GM12801 (cell line): ENCODE data around the gene CCDC90B.

Source experiments
- CTCF ChIP-seq: IDR thresholded peaks from one replicate; pipeline ENCODE4 v1.5.1; 2011; ENCODE audit warnings: control low read depth; ENCODE audit not compliant: insufficient read length; ENCODE audit errors: extremely low read depth

The CCDC90B gene

GRCh38 chr11:83293457-83293774, 7.2 kb upstream of the CCDC90B start:
- no peak for TF ChIP-seq CTCF

DNA sequence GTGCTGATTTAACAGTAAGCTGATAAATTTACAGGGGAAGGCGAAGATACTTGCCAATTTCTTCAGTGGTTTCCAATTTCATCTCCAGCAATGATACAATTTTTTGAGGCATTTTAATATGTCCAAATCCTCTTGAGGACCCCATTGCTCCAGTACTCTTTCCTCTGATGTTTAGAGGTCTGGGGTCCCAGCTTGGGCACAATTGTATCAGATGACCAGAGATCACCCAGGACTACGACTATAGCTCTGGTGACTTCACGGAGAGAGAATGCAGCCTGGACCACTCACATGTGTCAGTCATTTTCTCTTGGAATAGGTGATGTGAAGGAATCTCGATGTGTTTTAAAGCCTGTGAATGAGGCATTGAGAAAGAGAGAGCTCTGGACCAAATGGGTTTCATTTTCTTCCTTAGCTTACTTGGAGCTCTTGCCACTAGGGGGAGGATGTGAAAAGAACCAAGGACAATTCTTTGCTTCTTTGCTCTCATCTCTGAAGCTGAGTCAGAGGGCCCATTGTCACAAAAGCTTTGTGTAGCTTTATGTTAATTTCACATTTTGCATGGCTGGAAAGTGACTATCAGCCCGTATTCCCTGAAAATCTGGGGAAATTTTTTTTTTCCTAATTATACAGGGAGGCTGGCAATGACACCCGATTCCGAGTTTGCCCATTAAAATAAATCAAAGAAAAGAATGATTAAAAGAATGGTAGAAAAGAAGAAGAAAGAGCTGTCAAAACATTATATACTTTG, 6.7 kb upstream of the CCDC90B start:
- no peak for TF ChIP-seq CTCF

GRCh38 chr11:83287631-83288030, 1.5 kb upstream of the CCDC90B start:
- no peak for TF ChIP-seq CTCF

- no peak for TF ChIP-seq CTCF
Measured at GRCh38 chr11:83285151-83285770, 906 bp downstream of the CCDC90B start.

- no peak for TF ChIP-seq CTCF
Measured at GRCh38 chr11:83284501-83285150, 1.5 kb downstream of the CCDC90B start.

GRCh38 chr11:83282084-83282716, 4.0 kb downstream of the CCDC90B start:
- TF ChIP-seq CTCF = no peak

- TF ChIP-seq CTCF = no peak
Measured at GRCh38 chr11:83280256-83280655, 5.9 kb downstream of the CCDC90B start.
